HS-27A (cell line): ENCODE results near the gene SGK1.
"Not testable (repeated sequence)": the region's sequence is repeated elsewhere in the genome, so short reads cannot be mapped to it uniquely, and the experiment has no call there.

Experiments
- DNase-seq: peaks from one replicate; pipeline ENCODE4 v3.0.0-alpha.2; 2012; ENCODE audit warnings: low read depth, missing footprints

The SGK1 gene

GRCh38 chr6:134187154-134187553 lies 130.8 kb downstream of the SGK1 start:
- no peak for DNase-seq

- no peak for DNase-seq
Observed at GRCh38 chr6:134186355-134186754, 131.6 kb downstream of the SGK1 start.

GRCh38 chr6:134185277-134185676 lies 132.6 kb downstream of the SGK1 start:
- no peak for DNase-seq

DNA sequence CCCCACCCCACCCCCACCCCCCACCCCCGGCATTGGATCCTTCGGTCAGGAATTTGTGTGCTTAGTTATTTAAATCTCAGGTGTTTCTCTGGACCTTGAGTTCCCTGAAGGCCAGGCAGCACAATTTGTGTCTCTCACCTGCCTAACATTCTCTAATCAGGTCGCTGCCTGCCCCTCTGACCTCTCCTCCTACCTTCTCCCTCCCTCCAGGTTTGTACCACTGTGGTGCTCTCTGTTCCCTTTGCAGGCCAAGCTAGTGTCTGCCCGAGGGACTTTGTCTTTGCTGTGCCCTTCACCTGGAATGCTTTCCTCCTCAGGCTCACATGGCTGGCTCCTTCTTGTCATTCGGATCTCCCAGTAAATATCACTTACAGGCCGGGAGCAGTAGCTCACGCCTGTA lies 134.1 kb downstream of the SGK1 start:
- DNase-seq = no peak

DNA sequence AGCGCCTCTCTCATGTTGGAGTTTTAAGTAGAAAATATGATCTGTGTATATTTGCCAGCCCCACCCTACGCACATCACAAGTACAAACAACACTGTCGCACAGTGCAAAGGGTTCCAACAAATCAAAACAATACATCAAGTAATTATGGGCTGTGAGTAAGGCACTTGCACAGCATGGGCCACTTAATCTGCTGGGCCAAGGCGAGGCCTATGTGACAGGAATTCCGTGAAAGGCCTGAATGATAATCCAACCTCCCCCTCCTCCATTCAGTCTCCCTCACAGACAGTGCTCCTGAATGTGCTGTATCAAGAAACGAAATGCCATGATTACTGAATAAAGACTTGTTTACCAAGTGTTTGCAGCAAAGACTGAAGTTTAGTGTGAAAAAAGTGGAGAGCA lies 135.4 kb downstream of the SGK1 start:
- no peak for DNase-seq

DNA sequence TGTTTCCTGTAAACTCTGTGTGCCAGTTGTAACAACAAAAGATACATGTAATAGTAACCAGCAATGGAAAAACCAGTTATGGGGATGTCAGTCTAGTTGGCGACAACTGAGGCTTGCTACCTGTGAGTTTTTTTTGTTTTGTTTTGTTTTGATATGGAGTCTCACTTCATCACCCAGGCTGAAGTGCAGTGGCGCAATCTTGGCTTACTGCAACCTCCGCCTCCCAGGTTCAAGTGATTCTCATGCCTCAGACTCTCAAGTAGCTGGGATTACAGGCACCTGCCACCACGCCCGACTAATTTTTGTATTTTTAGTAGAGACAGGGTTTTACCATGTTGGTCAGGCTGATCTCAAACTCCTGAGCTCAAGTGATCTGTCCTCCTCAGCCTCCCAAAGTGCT lies 136.2 kb downstream of the SGK1 start:
- DNase-seq = not testable (repeated sequence)

DNA sequence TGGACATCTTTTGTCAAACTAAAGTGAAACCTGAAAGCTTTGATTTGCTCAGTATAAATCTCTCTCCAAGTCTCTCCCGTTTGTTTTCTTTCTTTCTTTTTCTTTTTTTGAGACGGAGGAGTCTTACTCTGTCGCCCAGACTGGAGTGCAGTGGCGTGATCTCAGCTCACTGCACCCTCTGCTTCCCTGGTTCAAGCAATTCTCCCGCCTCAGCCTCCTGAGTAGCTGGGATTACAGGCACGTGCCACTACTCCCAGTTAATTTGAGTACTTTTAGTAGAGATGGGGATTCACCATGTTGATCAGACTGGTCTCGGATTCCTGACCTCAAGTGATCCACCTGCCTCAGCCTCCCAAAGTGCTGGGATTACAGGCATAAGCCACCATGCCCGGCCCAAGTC lies 136.7 kb downstream of the SGK1 start:
- DNase-seq = not testable (repeated sequence)

GRCh38 chr6:134180540-134180939 lies 137.4 kb downstream of the SGK1 start:
- DNase-seq = not testable (repeated sequence)

DNA sequence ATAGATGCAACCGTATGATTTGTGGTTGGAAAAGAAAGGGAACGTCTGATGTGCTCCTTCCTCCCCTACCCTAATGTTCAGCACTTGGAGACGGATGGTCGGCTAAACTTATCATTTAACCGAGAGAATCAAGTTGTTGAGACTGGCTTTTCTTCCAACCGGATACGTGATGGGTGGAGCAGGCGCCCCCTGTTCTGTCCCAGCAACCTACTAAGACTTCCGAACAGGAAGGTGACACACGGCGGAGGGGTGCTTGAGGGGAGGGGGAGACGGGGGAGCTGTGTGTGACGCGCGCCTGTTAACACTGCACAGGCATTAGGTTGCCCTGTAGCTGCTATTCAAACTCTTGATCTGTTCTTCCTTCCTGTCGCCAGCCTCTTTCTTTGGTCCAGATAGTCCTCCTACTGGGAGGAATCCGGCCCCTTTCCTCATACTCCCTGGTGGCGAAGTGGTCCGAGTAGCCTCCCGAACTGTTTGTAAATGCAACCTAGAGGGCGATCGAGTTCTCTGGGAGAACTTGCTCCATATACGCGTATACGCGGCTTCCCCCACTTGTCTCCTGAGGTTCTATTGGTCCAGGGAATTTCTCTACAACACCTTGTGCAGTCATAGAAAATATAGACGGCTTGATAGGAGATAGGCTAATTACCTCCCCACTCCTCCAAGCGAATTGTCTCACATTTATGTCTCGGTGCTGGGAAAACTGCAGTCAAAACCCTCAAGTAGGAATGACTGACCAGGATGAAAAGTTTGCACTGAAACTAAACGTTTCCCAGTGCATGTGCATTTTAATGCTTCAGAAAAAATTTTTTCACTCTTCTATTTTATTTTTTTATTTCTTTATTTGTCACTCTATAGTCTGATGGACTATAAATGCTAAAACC lies 139.5 kb downstream of the SGK1 start:
- peak; percentile 95 for DNase-seq

DNA sequence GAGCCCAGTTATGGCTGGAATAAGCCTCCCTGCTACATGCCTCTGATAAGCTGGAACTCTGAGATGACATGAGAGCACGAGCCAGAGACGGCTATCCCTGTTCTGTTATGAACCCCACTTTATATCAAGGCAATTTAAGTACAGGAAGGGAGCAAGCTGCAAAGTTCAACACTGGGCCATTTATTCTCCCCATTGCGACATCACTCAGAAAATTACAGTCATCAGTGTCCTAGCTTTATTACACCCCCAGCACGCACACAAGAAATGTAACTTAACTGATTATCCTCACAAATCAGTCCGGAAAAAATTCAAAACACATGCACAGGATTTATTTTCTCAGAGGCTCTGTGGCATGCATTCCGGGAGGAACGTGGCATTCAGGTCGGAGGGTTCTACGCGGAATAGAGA lies 140.2 kb downstream of the SGK1 start:
- DNase-seq = no peak

GRCh38 chr6:134177236-134177635 lies 140.7 kb downstream of the SGK1 start:
- no peak for DNase-seq

GRCh38 chr6:134176264-134176975 lies 141.5 kb downstream of the SGK1 start:
- no peak for DNase-seq

GRCh38 chr6:134175532-134176263 lies 142.2 kb downstream of the SGK1 start:
- peak; percentile 59 for DNase-seq

DNA sequence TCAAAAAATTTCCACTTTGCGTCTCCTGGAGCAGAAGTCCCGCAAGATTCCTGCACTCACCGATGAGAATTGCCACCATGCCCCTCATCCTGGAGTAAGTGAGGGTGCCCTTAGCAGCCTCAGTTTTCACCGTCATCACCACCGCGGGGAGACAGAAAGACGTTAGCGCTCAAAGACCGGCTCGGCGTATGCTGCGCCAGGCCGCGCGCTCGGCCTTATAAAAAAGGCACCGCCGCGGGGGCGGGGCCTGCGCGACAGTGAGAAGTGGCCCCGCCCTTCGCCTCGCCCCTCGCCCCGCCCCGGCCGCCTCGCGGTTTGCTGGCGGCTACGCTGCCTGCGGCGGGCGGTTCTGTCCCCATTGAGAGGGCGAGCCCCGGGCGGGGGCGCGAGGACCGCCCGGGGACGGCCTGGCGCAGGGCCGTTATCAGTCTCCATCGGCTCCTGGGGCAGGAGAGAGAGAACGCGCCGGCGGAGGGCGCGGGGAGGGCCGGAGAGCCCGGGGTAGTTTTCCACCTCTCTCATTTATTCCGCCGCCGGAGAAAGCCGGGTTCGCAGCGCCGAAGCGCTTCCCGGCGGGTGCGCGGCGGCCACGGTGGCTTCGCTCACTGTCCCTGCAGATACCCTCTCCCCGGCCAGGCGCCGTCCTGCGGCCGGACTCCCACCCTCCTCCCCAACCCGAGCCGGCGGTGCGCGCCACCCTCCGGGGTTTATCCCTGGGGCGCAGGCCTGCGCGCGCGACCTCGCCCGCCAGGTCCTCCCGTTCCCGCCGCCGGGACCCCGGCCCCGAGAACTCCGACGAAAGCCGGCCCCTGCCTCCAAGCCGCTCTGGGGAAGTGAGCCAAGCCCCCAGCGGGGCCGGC lies 143.0 kb downstream of the SGK1 start:
- DNase-seq = peak; percentile 83

DNA sequence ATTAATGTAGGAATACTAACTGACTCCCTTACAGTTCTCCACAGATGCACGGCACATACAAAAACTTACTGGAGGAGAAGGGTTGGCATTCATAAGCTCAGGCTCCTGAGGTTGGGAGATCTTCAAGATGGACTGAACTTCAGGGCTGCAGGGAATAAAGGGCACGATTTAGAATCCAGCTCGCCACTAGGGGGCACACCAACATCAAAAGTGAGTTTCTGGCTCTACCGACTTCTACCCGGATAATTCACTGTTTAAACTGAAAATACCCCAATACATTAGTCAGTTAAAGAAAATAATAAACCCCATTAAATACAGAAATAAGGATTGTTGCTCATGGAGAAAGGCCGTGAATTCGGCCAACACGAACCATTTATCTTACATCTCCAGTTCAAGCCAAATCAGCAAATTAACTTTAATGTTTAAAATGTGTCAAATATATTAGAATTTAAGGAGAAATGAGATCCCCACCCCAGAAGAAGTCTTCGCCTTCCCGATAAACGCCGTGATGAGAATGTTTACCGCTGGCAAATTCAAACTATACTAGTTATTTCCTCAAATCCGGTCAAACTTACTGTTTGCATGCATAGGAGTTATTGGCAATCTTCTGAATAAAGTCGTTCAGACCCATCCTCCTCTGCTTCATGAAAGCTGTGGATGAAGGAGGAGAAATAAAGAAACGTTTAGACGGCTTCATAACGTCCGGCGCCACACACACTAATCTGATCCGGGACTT lies 143.8 kb downstream of the SGK1 start:
- peak; percentile 80 for DNase-seq

GRCh38 chr6:134173366-134173725 lies 144.6 kb downstream of the SGK1 start:
- DNase-seq = no peak

DNA sequence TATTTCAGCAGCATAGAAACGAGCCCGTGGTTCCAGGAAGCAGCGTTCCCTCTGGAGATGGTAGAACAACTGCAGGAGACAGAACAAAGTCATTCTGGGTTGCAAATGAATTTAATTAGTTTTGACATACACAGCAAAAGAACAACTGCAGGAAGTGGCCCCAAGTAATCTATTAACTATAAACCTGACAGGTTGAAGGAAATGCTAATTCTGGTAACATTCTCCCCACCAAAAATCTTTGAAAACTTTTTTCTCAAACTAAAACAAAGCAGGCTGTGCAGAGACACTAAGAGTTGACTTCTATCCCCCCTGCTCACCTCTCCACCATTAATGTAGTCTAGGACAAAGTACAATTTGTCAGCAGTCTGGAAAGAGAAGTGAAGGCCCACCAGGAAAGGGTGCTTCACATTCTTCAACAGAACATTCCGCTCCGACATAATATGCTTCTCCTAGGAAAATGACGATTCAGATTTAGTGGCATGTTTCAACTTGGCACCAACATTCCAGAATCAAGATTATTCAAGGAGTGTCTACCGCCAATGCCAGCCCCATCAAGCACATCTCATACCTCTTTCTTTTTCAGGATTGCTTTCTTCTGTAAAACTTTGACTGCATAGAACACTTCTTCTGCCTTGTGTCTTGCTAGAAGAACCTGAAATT lies 145.1 kb downstream of the SGK1 start:
- DNase-seq = no peak

- no peak for DNase-seq
Observed at GRCh38 chr6:134172020-134172705, 145.7 kb downstream of the SGK1 start.

GRCh38 chr6:134171517-134171916 lies 146.4 kb downstream of the SGK1 start:
- no peak for DNase-seq

DNA sequence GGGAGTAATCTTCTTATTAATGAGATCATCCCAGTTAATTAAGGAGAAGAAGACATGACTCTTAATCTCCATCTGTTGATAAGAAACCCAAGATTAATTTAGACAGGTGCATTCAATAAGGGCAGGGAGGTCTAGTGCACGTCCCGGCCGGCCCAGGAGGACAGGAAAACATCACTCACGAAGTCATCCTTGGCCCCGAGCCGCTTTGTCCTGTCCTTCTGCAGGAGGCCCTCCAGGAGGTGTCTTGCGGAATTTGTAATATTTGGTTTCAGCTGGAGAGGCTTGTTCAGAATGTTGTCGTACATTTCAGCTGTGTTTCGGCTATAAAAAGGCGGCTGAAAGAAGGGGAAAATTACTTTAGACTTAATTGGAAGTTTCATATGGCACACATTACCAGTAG lies 147.1 kb downstream of the SGK1 start:
- DNase-seq = no peak
